NT2/D1 (cell line): ENCODE data around the gene RFLNA.

ENCODE experiments used
- YY1 ChIP-seq: IDR thresholded peaks from 2 replicates; pipeline ENCODE4 v1.6.1; 2011; ENCODE audit not compliant: insufficient read length, insufficient read depth
- ZNF274 ChIP-seq: IDR thresholded peaks from 2 replicates; pipeline ENCODE4 v1.6.1; 2011; ENCODE audit warnings: mild to moderate bottlenecking, low read depth, low read length

DNA sequence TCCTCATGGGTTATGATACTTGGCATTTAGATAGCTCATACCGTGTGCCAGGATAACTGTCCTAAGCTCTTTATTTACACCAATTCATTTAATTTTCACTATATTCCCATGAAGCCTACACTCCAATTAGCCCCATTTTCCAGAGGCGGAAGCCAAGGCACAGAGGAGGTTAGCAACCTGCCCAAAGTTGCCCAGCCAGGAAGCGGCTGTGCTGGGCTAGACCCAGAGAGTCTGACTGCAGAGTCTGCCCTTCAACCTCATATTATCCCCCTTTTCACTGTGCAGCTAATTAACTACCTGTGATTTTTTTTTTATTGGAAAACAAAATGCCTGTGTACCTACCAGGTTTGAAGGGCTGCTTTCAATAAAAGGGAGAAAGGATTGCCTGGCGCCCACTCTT lies 2.5 kb downstream of the RFLNA start:
- no peak for TF ChIP-seq YY1
- TF ChIP-seq ZNF274, result no peak
